H54 (cell line): Measurements from ENCODE around the gene CEP250.
A peak's percentile ranks its signal among the peaks of the same experiment; 100 is the strongest.
"Not testable (repeated sequence)": the region's sequence is repeated elsewhere in the genome, so short reads cannot be mapped to it uniquely, and the experiment has no call there.

ENCODE experiments used
- DNase-seq: peaks from one replicate; pipeline ENCODE4 v3.0.0; 2011; ENCODE audit warnings: low spot score, mixed read lengths; ENCODE audit not compliant: insufficient read length
- FAIRE-seq: peaks from 3 replicates; lab custom pipeline; 2011; peaks lifted over from hg19 to GRCh38; lab: Jason Lieb, UNC
- POLR2A ChIP-seq: IDR thresholded peaks from 2 replicates; pipeline ENCODE4 v1.6.1; 2011; ENCODE audit warnings: low read depth, mild to moderate bottlenecking, low read length

The CEP250 gene

DNA sequence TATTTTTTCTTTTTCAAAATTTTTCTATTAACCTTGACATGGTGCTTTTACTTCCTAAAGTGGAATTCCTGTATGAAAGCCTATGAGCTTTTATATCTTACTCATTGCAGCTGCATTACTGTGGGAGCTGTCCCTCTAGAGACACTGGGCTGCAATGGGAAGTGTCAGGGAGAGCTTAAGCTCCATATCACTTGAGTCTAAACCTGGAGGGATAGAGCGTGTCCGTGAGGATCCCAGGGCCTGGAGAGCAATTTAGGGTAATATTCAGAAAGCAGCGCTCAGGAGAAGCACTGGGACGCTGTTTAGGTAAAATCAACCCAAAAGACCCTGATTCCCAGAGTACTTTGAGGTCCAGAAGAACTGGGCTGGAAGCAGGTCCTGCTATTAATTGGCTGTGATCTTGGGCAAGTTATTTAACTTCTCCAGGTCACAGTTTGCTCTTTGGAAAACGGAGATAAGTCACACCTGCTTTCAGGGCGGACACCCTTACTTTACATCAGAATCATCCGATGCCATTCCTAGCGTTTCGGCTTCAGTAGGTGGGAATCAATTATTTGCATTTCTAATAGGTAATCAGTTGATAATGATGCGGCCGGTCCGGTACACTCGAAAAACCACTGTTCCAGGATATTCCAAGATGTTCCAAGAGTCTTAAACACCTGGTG is 85.9 kb downstream of the CEP250 start:
- FAIRE-seq (no peak), DNase-seq (no peak)
- no peak for TF ChIP-seq POLR2A

GRCh38 chr20:35541783-35542662 is 86.6 kb downstream of the CEP250 start, which contains the start of gene ERGIC3:
TSS of gene ERGIC3 (plus strand) at chr20:35542078. CDS start at chr20:35542098, 20 bp downstream.
- TF ChIP-seq POLR2A = peak; percentile 56; the same call in 1 of the 2 replicates
- peak; percentile 67 for DNase-seq
- no peak for FAIRE-seq

GRCh38 chr20:35542990-35543389 is 87.6 kb downstream of the CEP250 start:
- no peak for TF ChIP-seq POLR2A
- FAIRE-seq (no peak), DNase-seq (no peak)

- TF ChIP-seq POLR2A = no peak
- no peak for DNase-seq
- no peak for FAIRE-seq
Observed at GRCh38 chr20:35544436-35544835, 89.0 kb downstream of the CEP250 start.

- peak; percentile 61 for DNase-seq
- not testable (repeated sequence) for FAIRE-seq
Observed at GRCh38 chr20:35544941-35545340, 89.5 kb downstream of the CEP250 start.

DNA sequence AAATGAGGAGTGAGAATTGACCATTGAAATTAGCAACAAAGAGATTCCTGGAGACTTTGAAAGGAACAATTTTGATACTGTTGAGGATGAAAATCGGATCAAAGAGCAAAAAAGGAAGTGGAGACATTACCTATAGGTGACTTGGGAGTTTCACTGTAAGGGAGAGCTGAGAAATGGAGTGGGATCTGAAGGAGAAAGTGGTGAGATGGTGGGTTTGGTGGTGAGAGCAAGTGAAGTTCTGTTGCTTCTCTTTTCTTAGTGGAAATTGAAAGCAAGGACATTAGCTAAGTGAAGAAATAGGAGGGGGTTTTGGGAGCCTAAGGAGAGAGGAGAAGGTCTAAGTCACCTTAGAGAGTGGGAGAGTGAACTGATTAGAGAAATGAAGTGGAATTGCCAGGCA is 90.7 kb downstream of the CEP250 start:
- no peak for TF ChIP-seq POLR2A
- DNase-seq (no peak), FAIRE-seq (no peak)

DNA sequence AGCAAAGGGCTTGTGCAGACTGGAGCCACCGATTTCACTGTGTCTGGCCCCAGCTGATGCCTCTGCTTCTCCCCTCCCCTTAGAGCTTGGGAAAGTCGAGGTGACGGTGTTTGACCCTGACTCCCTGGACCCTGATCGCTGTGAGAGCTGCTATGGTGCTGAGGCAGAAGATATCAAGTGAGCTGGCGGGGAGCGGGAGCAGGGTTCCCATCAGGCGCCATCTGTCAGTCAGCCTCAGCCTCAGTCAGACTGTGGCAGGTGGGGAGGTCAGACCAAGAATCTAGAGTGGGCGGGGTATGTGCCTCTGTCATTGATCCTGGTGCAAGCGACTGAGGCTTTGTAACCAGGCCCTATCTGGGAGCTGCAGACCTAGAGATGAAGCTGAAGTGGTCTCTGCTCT is 91.9 kb downstream of the CEP250 start:
- FAIRE-seq (no peak), DNase-seq (no peak)
- TF ChIP-seq POLR2A = no peak

DNA sequence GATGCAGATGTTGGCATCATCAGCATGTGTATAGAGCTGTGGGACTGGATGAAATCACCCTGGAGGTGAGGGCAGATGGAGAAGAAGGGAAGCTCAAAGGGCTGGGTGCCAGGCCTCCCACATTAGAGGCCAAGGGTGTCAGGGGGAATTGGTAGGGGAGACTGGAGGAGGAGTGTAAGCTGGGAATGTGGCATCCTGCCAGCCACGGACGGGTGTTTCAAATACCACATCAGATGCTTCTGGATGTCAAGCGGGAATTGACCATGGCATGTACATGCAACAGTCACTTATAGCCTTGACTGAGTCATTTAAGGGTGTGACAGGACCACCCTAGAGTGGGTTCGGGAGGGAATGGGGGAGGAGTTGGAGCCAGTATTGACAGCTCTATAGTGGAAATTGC is 96.1 kb downstream of the CEP250 start:
- no peak for FAIRE-seq
- no peak for TF ChIP-seq POLR2A

GRCh38 chr20:35552914-35553313 is 97.5 kb downstream of the CEP250 start:
- TF ChIP-seq POLR2A = no peak
- DNase-seq (no peak), FAIRE-seq (no peak)

More for the DNA sequence above, 96.1 kb downstream of the CEP250 start:
- DNase-seq = no peak

DNA sequence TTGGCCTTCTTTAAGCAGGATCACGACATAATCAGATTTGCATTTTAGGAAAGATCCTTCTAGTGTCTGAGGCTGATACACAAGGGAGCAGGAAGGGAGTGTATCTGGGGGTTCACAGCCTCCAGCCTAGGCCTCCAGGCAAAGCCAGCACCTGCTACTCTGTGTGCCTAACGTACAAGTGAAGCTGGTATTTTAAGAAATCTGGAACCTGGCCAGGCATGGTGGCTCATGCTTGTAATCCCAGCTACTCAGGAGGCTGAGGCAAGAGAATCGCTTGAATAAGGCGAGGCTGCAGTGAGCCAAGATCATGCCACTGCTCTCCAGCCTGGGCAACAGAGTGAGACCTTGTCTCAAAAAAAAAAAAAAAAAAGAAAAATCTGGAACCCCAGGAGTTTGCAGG is 100.1 kb downstream of the CEP250 start:
- DNase-seq, FAIRE-seq: not testable (repeated sequence)

- FAIRE-seq = no peak
Observed at GRCh38 chr20:35555951-35556645, 100.7 kb downstream of the CEP250 start.

DNA sequence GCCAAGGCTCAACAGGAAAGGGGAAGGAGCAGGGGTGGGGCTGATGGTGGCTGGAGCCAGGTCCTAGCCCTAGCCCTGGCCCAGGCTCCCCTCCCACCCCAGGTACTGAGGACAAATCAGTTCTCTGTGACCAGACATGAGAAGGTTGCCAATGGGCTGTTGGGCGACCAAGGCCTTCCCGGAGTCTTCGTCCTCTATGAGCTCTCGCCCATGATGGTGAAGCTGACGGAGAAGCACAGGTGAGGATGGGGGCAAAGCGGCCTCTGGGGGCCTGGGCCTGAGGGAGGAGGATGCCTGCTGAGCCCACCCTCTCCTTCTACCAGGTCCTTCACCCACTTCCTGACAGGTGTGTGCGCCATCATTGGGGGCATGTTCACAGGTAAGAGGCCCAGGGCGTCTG is 101.5 kb downstream of the CEP250 start:
- no peak for DNase-seq
- no peak for FAIRE-seq
- no peak for TF ChIP-seq POLR2A

More at GRCh38 chr20:35555951-35556645, 100.7 kb downstream of the CEP250 start:
- no peak for DNase-seq
- TF ChIP-seq POLR2A = no peak

GRCh38 chr20:35558451-35558850 is 103.1 kb downstream of the CEP250 start:
- no peak for TF ChIP-seq POLR2A
- FAIRE-seq (no peak), DNase-seq (no peak)
